NCI-H187 (cell line): ENCODE data around the gene IGFL2.
"Not testable (repeated sequence)": the region's sequence is repeated elsewhere in the genome, so short reads cannot be mapped to it uniquely, and the experiment has no call there.

Source experiments
- DNase-seq, 2 experiments: peaks; one replicate each; lab custom pipeline; 2025; lab: John Stamatoyannopoulos, UW

Gene IGFL2

DNA sequence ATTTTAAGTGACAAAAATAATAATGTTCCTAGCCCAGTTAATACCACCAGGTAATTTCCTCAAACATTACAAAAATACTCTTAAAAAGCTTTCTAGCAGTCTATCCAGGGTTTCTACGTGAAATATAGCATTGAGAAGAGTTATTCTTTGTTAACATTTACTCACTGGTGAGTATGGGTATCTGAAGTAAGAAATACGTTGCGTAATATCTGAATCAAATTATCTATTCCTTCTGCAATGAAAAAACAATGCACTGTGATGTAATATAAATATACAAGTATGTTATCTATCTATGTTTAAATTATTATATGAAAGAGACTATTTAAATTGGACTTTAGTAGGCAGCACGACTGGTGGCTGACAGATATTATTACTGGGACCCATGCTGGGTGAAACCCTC lies 5.7 kb upstream of the IGFL2 start:
- no peak for DNase-seq

DNA sequence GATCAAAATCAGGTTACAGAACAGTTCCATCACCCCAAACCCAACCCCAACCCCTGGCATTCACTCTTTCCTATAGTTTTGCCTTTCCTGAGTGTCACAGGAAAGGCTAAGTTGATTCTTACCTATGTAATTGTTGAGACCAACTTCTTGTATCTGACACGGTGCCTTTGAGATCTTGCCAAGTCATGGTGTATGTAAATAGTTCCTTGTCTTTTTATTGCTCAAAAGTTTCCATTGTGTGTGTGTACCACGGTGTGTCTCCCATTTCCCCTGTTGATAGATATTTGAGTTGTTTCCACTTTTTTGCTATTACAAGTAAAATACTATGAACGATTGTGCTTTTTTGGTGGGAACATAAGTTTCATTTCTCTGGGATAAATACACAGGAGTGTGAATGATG lies 3.3 kb upstream of the IGFL2 start:
- DNase-seq, result no peak

GRCh38 chr19:46147166-46147740 lies 785 bp upstream of the IGFL2 start:
- DNase-seq, result no peak

DNA sequence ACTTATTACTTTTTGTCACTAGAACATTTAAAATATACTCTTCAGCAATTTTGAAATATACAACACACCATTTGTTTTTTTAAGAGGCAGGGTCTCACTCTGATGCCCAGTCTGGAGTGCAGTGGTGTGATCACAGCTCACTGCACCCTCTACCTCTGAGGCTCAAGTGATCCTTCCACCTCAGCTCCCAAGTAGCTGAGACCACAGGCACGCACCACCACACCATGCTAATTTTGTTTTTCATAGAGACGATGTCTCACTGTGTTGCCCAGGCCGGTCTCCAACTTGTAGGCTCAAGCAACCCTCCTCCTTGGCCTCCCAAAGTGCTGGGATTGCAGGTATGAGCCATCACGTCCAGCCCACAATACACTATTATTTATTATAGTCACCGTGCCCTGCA lies 2.6 kb downstream of the IGFL2 start:
- DNase-seq, result no peak

GRCh38 chr19:46155237-46155636 lies 7.2 kb downstream of the IGFL2 start:
- no peak for DNase-seq

DNA sequence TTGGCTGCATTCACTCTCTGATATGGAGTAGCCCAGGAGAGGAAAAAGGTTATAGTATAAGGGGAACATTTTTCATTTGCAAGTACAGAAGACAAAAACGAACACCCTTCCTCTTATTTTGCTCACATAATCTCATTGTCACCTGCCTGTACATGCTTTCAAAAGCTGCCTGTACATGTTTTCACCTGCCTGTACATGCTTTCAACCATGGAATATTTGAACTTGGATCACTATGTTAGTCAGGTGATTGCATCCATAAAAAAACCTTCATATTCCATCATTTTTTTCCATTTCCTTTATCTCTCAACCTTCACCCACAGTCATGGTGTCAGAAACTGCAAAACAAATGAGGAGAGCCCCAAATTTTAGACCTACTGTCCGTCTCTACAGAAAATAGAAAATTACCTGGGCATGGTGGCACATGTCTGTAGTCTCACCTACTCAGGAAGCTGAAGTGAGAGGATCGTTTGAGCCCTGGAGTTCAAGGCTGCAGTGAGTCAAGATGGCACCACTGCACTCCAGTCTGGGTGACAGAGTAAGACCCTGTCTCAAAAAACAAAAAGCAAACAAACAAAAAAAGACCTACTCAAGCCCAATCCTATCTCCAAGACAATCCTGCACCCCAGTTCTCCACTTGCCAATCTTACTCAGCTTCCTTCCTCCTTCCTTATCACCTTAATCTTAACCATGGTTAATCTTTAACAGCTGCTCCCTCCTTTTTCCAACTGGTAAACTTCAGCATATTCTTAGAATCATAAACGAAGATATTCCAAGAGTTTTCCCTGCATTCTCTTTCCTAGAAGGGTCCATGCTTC lies 11.6 kb downstream of the IGFL2 start:
- DNase-seq, result no peak

DNA sequence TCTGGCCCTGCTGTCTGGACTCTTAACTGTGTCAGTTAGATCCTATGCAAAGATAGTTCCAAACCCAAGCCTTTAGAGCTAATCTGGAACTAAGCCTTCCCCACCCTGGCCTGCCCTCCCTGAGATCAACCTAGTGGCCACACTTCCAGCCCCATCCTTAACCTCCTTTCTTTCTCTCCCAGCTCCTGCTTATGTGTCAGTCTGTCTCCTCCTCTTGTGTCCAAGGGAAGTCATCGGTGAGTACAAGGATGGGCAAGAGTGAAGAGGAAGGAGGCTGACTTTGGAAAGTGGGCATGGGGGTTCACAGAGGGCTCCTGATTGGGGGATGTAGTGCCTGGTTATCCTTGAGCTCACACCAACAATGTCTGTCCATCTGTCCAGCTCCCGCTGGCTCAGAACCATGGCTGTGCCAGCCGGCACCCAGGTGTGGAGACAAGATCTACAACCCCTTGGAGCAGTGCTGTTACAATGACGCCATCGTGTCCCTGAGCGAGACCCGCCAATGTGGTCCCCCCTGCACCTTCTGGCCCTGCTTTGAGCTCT lies 12.3 kb downstream of the IGFL2 start:
- DNase-seq, result no peak

- DNase-seq, result not testable (repeated sequence)
These were observed 13.7 kb downstream of the IGFL2 start for GRCh38 chr19:46161642-46162257.

- DNase-seq, result no peak
These were observed 14.7 kb downstream of the IGFL2 start for GRCh38 chr19:46162731-46163130.

GRCh38 chr19:46173886-46174480 lies 25.9 kb downstream of the IGFL2 start:
- DNase-seq, result no peak

- DNase-seq, result no peak
These were observed 28.2 kb downstream of the IGFL2 start for GRCh38 chr19:46176116-46176860.

DNA sequence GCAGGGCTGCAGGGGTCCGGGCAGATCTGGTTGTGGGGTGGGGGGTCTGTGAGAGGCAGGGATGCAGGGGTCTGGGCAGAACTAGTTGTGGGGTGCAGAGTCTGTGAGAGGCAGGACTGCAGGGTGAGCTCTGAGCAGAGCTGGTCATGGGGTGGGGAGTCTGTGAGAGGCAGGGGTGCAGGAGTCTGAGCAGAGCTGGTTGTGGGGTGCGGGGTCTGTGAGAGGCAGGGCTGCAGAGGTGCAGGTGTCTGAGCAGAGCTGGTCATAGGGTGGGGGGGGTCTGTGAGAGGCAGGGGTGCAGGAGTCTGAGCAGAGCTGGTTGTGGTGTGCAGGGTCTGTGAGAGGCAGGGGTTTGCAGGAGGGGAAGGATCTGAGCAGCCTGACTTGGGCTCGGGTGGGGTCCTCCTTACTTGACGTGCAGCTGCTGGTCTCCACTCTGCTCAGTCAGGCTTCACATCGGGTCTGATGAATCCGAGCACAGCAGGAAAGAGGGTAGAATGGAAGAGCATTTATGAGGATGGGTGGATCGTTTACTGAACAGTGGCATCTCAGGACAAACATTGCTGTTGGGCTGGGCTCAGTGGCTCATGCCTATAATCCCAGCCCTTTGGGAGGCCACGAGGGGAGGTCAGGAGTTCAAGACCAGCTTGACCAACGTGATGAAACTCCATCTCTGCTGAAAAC lies 31.2 kb downstream of the IGFL2 start:
- no peak for DNase-seq

DNA sequence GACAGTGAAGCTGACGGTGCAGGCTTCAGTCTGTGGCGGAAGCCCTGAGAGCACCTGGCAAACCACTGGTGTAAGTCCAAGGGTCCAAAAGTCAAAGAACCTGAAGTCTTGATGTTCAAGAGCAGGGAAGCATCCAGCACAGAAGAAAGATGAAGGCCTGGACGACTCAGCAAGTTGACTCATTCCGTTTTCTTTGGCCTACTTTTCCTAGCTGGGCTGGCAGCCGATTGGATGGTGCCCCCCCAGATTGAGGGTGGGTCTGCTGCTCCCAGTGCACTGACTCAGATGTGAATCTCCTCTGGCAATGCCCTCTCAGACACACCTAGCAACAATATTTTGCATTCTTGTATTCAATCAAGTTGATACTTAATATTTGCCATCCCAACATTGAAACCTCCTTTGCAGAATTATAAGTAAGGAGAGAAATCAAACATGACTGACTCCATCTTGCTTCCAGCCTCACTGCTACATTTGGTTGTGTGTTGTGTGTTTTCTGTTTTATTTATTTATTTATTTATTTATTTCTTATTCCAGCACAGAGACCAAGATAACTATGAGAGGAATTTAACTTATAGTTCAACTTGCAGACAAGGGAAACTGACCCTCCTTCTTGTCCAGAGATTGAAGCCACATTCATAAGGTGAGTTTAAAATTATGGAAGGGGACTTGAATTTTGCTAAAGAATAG lies 32.8 kb downstream of the IGFL2 start:
- DNase-seq, result no peak

DNA sequence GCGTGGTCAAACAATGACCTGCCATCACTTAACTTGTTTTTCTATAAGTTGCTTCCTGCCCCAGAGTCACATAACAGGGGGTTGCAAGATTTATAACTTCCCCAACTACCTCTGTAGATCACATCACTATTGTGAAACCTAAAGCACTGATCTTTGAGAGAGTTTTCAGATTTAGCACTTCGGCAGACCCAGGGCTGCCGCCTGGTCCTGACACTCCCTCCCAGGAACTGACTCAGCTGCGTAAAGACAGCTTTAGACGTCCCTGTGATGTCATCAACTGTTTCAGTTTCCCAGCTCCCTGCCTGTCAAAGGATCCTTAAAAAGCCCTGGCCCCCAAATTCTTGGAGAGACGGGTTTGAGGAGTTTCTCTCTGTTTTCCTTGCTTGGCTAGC lies 33.3 kb downstream of the IGFL2 start:
- DNase-seq, result no peak

DNA sequence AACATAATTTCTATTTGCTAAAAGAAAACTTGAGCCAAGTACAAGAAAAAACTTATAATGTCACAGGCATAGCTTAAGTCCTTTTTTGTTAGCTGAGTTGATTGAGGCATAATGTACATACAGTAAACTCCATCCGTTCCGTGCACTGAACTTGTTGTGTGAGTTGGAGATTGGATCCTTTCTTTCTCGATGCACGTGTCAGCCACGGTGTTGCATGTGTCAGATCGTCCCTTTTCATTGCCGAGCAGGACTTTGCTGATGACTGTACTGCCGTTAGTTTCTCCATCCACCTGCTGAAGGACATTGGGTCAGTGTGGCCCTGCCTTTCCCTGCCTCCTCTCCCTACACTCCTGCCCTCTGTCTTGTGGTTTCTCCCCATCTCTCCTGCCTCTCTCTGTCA lies 34.4 kb downstream of the IGFL2 start:
- DNase-seq, result no peak

DNA sequence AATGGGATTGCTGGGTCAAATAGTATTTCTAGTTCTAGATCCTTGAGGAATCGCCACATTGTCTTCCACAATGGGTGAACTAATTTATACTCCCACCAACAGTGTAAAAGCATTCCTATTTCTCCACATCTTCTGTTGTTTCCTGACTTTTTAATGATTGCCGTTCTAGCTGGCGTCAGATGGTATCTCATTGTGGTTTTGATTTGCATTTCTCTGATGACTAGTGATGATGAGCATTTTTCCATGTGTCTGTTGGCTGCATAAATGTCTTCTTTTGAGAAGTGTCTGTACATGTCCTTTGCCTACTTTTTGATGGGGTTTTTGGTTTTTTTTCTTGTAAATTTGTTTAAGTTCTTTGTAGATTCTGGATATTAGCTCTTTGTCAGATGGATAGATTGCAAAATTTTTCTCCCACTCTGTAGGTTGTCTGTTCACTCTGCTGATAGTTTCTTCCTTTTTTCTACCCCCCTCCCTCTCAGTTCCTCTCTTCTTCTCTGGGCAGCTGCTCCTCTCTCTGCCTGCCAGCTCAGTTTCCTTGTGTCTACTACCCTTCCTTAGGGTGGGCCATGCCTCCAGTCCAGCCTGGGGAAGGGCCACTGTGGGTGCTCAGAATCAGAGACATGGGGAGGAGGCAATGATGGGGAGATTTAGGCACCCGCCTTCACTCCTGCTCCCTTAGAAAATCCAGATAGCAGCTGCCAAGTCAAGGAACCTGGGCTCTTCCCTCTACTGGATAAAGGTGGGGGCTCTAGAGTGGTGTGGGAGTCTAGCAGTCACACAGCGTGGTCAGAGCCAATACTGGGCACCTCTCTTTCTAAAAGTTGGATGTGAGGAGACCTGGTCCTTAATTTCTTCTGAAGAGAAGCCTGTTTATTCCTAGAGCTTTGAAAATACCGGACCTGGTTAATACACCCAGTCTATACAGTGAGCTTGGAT lies 37.0 kb downstream of the IGFL2 start:
- DNase-seq, result not testable (repeated sequence)

- DNase-seq, result no peak
These were observed 38.2 kb downstream of the IGFL2 start for GRCh38 chr19:46186101-46186716.

DNA sequence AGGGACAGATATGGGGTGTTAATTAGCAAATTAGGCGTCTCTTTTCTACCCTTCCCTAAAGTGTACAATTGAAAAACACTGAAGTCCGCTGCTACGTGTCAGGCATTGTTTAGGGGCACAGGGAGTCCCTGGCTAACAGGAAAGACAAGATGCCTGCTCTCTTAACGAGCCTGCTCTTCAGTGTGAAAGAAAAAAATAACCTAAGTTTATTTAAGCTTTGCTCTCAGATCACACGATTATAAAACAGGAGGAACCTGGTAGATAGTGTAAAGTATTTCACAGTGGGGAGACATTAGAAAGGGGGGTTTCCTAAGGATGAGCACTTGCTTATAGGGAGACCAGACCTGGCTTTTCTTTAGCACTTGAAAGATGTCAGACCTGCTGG lies 38.7 kb downstream of the IGFL2 start:
- no peak for DNase-seq
